ENCODE results near the gene PRR16.

The PRR16 gene

GRCh38 chr5:120538644-120539043, 74.5 kb downstream of the PRR16 start:
- no peaks in the 10 kb centered on the region for H3K4me1 ChIP-seq (ENCODE audit: low read depth, poor library complexity, severe bottlenecking)
- H3K79me2 ChIP-seq (ENCODE audit: insufficient read depth, low read depth): no peaks in the 10 kb centered on the region
- H3K36me3 ChIP-seq (ENCODE audit: insufficient read depth): no peaks in the 10 kb centered on the region
- H3K27ac ChIP-seq: no peak overlapping the region
- H3K4me2 ChIP-seq: no peak overlapping the region
- no peaks in the 10 kb centered on the region for H4K20me1 ChIP-seq (ENCODE audit: insufficient read depth)
- no peak for TF ChIP-seq CTCF (conservative IDR thresholded peaks at IDR 0.05; ENCODE audit: low read depth, low read length)
- H3K27me3 ChIP-seq (ENCODE audit: insufficient read depth, low read depth): no peaks in the 10 kb centered on the region
- H2AFZ ChIP-seq (ENCODE audit: low read depth): no peak overlapping the region
- no peak overlapping the region for H3K9ac ChIP-seq
- H3K4me3 ChIP-seq (IDR thresholded peaks at IDR 0.05; ENCODE audit: insufficient read depth, low read depth, low read length): no peak overlapping the region

DNA sequence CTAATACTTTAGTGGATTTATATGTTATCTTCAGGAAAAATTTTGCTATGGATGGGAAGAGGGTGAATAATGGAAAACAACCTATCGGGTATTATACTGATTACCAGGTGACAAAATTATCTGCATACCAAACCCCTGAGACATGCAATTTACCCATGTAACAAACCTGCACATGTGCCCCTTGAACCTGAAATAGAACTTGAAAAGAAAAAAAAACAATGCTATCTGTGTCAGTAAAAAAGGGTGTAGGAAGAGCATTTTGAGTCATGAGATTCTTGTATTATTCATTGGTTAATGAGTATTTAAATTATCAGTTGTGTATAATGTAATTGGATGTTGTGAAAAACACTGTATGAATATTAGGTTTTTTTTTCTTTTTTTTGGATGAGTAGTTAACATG, 75.4 kb downstream of the PRR16 start:
- no peak overlapping the region for H2AFZ ChIP-seq (ENCODE audit: low read depth)
- no peak overlapping the region for H3K4me2 ChIP-seq
- no peaks in the 10 kb centered on the region for H4K20me1 ChIP-seq (ENCODE audit: insufficient read depth)
- H3K36me3 ChIP-seq (ENCODE audit: insufficient read depth): no peaks in the 10 kb centered on the region
- TF ChIP-seq CTCF (conservative IDR thresholded peaks at IDR 0.05; ENCODE audit: low read depth, low read length): no peak
- no peak overlapping the region for H3K9ac ChIP-seq
- no peaks in the 10 kb centered on the region for H3K79me2 ChIP-seq (ENCODE audit: insufficient read depth, low read depth)
- H3K27ac ChIP-seq: no peak overlapping the region
- H3K27me3 ChIP-seq (ENCODE audit: insufficient read depth, low read depth): no peaks in the 10 kb centered on the region
- no peaks in the 10 kb centered on the region for H3K4me1 ChIP-seq (ENCODE audit: low read depth, poor library complexity, severe bottlenecking)
- no peak overlapping the region for H3K4me3 ChIP-seq (IDR thresholded peaks at IDR 0.05; ENCODE audit: insufficient read depth, low read depth, low read length)

GRCh38 chr5:120540097-120540496, 76.0 kb downstream of the PRR16 start:
- Histone ChIP-seq H3K27ac (no peak overlapping the region), H3K4me3 (IDR thresholded peaks at IDR 0.05; ENCODE audit: insufficient read depth, low read depth, low read length) (no peak overlapping the region), H4K20me1 (ENCODE audit: insufficient read depth) (no peaks in the 10 kb centered on the region), H3K9ac (no peak overlapping the region), H3K27me3 (ENCODE audit: insufficient read depth, low read depth) (no peaks in the 10 kb centered on the region), H3K4me2 (no peak overlapping the region), H2AFZ (ENCODE audit: low read depth) (no peak overlapping the region), H3K36me3 (ENCODE audit: insufficient read depth) (no peaks in the 10 kb centered on the region), H3K79me2 (ENCODE audit: insufficient read depth, low read depth) (no peaks in the 10 kb centered on the region), H3K4me1 (ENCODE audit: low read depth, poor library complexity, severe bottlenecking) (no peaks in the 10 kb centered on the region)
- no peak for TF ChIP-seq CTCF (conservative IDR thresholded peaks at IDR 0.05; ENCODE audit: low read depth, low read length)

DNA sequence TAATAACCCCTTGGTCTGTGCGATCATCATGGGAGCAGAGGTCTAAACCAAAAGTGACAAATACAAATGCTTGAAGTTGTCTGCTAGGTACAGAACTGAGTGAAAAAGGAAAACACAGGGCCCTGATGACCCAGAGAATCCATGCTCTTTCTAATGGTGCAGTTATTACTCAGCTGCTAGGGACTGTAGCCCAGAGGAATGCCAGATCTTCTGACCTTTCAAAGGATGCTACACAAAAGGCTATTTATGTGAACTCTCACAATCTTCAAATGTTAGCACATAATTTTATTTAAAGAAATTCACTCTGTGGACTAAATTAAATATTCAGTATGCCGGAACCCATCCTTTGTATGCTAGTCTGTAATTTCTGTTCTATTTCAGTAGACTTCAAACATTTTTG, 79.9 kb downstream of the PRR16 start:
- Histone ChIP-seq H3K27ac (no peak overlapping the region), H3K4me1 (ENCODE audit: low read depth, poor library complexity, severe bottlenecking) (no peaks in the 10 kb centered on the region), H3K4me2 (no peak overlapping the region), H3K79me2 (ENCODE audit: insufficient read depth, low read depth) (no peaks in the 10 kb centered on the region), H3K36me3 (ENCODE audit: insufficient read depth) (no peaks in the 10 kb centered on the region), H4K20me1 (ENCODE audit: insufficient read depth) (no peaks in the 10 kb centered on the region), H3K27me3 (ENCODE audit: insufficient read depth, low read depth) (no peaks in the 10 kb centered on the region), H3K9ac (no peak overlapping the region), H2AFZ (ENCODE audit: low read depth) (no peak overlapping the region), H3K4me3 (IDR thresholded peaks at IDR 0.05; ENCODE audit: insufficient read depth, low read depth, low read length) (no peak overlapping the region)
- no peak for TF ChIP-seq CTCF (conservative IDR thresholded peaks at IDR 0.05; ENCODE audit: low read depth, low read length)

DNA sequence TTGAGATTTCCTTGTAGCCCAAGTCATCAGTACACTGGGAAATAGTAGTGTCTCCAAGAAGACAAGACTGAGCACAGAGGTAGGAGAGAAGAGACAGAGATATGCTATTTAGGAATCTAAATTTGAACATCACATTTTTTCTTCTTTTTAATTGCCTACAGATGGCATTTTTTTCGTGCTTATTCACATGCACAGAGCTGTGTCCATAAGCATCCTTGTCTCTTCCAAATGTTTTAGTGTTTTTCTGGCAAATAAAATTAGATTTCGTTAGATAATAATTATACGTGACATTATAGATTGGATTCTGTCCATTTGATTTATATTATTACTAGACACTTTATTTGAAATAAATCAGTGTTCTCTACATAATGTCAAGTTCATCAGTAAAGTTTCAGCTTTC, 80.9 kb downstream of the PRR16 start:
- Histone ChIP-seq H3K27ac (no peak overlapping the region), H4K20me1 (ENCODE audit: insufficient read depth) (no peaks in the 10 kb centered on the region), H3K36me3 (ENCODE audit: insufficient read depth) (no peaks in the 10 kb centered on the region), H3K4me3 (IDR thresholded peaks at IDR 0.05; ENCODE audit: insufficient read depth, low read depth, low read length) (no peak overlapping the region), H3K79me2 (ENCODE audit: insufficient read depth, low read depth) (no peaks in the 10 kb centered on the region), H3K27me3 (ENCODE audit: insufficient read depth, low read depth) (no peaks in the 10 kb centered on the region), H3K9ac (no peak overlapping the region), H3K4me1 (ENCODE audit: low read depth, poor library complexity, severe bottlenecking) (no peaks in the 10 kb centered on the region), H3K4me2 (no peak overlapping the region), H2AFZ (ENCODE audit: low read depth) (no peak overlapping the region)
- no peak for TF ChIP-seq CTCF (conservative IDR thresholded peaks at IDR 0.05; ENCODE audit: low read depth, low read length)

All from KMS-11 (cell line).